Posterior vena cava (tissue), 2 donors: ENCODE data around the gene CHP2. TPM values are rescaled to one million over a fixed set of nuclear protein-coding genes. Genes with fewer than 3 reads are reported as not detected.
"Not testable (repeated sequence)": the region's sequence is repeated elsewhere in the genome, so short reads cannot be mapped to it uniquely, and the experiment has no call there.

Experiments
- DNase-seq: peaks from one replicate; pipeline ENCODE4 v3.0.0-alpha.2; 2020; ENCODE audit warnings: low spot score
- intact Hi-C, 2 donors: fragments of 100-400 bp; cut with DNase I; formaldehyde crosslinking; loops; one replicate each; pipeline versions ENCODE4 v1.14.1 to v1.14.2; 2022 to 2023
- total RNA-seq, 2 donors: library from RNA; stranded (reverse); fragmentation: NEBNext Ultra II Directional; extraction: Animal tissue kit (Norgen Biotek cat#: 25700); gene quantifications; one replicate each; pipeline ENCODE4 v1.2.1, GENCODE V29; 2021
- donor health status: DM: yes; HTN: yes; CAD: no.
- donor health status: DM: yes; HTN: yes; CAD: no.

CHP2 gene
- total RNA-seq, 2 donors from 2014 or later: 0.14 TPM; not detected in 1

GRCh38 chr16:23741675-23742303 is 13.0 kb upstream of the CHP2 start:
- intact Hi-C loops: no loop called here
- DNase-seq: no peak

DNA sequence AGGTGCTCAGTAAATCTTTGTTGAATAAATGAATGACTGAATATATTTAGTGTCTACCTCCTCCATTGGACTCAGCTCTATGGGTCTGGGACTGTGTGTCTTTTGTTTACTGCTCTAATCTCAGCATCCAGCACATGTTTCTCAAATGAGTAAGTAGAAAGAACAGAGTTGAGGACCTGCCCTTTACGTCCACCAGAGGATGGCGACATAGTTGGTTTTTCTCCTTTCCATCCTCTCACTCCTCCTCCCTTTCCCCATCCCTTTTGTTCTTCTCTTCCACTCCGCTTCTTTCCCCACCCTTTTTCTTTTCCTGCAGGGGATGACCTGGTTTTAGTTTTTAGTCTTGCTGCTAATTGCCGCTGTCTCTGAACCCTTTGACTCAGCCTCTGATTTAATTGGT is 12.1 kb upstream of the CHP2 start:
- intact Hi-C loops: no loop called here
- DNase-seq: no peak

DNA sequence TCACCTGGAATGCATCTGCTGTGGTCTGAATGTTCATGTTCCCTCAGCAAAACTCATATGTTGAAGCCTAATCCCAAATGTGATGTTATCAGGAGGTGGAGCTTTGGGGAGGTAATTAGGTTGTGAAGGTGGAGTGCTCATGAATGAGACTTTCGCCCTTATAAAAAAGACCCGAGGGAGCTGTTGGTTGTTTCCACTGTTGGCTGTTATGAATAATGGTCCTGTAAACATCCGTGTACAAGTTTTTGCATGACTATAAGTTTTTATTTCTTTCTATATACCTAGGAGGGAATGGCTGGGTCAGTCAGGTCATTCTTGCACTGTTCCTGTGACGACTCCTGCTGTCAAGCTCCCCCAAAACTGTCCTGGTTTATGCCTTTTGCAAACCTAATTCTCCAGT is 9.6 kb upstream of the CHP2 start:
- DNase-seq: no peak
- intact Hi-C loops: no loop called here

DNA sequence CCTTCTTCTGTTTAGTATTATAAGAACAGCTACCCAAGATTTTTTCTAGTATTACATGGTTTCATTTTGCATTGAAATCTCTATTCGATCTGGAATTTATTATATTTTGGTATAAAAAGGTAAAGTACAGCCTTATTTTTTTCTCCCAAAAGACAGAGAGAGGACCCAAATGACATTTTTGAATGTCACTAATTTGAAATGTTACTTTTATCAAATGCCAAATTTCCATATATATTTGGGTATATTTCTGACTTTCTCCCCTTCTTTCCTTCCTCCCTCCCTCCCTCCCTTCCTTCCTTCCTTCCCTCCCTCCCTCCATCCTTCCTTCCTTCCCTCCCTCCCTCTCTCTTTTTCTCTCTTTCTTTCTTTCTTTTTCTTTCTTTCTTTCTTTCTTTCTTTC is 6.2 kb upstream of the CHP2 start:
- DNase-seq: no peak
- intact Hi-C loops: no loop called here

DNA sequence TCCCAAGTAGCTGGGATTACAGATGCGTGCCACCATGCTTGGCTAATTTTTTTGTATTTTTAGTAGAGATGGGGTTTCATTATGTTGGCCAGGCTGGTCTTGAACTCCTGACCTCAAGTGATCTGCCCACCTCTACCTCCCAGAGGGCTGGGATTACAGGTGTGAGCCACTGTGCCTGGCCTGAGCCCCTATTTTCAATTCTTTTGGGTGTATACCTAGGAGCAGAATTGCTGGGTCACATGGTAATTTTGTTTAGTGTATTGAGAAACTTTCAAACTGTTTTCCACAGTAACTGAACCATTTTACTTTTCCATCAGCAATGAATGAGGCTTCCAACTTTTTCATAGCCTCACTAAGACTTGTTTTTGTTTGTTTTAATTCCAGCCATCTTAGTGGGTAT is 3.8 kb upstream of the CHP2 start:
- intact Hi-C loops: not testable (repeated sequence)

GRCh38 chr16:23753908-23754593 is 775 bp upstream of the CHP2 start:
- no peak for DNase-seq
- intact Hi-C loops: no loop called here

More for the DNA sequence above, 3.8 kb upstream of the CHP2 start:
- DNase-seq: not testable (repeated sequence)

- intact Hi-C loops: no loop called here
- no peak for DNase-seq
Observed at GRCh38 chr16:23755484-23755809, 621 bp downstream of the CHP2 start.

DNA sequence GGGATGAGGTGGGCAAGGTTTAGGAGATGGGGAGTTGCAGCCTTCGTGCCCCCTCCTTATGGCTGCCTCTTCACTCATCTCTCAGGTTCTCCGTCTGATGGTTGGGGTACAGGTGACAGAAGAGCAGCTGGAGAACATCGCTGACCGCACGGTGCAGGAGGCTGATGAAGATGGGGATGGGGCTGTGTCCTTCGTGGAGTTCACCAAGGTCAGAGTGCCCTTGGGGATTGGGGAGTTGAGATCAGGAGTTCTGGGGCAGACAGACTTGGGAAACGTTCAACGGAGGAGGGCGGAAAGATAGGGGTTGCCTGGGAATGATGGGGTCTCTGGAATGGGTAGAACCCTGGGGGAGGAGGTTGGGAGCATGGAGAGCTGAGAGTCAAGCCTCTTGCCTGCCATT is 2.3 kb downstream of the CHP2 start:
- intact Hi-C loops: no loop called here
- peak; percentile 22 for DNase-seq

DNA sequence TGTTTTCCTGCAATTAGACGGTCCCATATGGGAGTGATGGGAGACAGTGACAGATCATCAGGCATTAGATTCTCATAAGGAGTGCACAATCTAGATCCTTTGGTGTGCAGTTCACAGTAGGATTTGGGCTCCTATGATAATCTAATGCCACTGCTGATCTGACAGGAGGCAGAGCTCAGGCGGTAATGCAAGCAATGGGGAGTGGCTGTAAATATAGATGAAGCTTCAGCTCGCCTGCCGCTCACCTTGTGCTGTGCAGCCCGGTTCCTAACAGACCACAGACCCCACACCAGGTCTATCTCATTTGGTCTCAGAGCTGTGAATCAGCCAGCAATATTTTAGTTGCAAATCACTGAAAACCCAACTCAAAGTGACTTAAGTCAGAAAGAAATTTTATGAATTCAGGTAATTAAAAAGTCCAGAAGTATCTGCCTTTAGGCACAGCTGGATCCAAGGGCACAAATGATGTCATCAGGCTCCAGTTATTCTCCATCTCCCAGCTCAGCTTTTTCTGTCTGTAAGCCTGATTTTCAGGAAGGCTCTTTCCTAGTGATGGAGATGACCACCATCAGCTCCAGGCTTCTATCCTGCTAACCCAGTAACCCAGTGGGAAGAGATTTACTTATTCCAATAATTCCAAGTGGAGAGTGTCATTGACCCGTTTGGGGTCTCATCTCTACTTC is 3.3 kb downstream of the CHP2 start:
- intact Hi-C loops: loop anchor here in 1 of 2 donors (2.0 kb wide), 1 partner anchor 27 kb away; no protein-coding TSS in a partner anchor
- peak; percentile 7 for DNase-seq

DNA sequence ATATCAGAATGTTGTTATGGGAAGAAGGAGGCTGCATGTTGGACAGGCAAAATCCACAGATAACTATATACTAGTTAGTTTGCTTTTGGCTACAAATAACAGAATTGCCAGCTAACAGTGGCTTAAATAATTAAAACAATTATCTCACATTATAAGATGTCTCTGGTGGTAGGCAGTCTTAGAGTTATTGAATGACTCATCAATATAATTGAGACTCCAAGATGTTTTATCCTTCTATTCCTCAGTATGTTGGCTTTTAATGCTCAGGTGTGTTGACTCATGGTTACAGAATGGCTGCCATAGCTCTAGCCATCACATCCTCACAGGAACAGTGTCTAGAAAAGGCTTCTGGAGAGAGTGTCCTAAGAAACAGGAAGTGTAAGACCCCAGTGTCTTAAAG is 11.1 kb downstream of the CHP2 start:
- intact Hi-C loops: no loop called here
- DNase-seq: no peak

- intact Hi-C loops: no loop called here
- DNase-seq: no peak
Observed at GRCh38 chr16:23768581-23768980, 13.8 kb downstream of the CHP2 start.

- no peak for DNase-seq
- intact Hi-C loops: no loop called here
Observed at GRCh38 chr16:23771027-23771426, 16.2 kb downstream of the CHP2 start.

DNA sequence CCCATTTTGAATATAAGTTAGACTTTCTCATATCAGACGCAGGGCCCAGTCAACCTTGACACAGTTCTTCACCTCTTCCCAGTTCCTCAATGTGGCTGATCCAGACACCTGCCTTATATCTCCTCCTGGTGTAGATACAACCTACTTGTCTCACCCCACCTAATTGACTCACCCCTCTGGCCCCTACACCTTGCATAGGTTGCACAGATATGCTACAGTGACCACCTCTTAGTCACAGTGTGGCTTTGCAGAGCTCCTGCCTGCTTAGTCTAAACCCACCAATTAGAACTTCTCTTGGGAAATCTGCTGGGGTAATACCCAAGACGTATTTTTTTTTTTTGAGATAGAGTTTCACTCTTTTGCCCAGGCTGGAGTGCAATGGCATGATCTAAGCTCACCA is 16.8 kb downstream of the CHP2 start:
- intact Hi-C loops: no loop called here
- no peak for DNase-seq

GRCh38 chr16:23773339-23773738 is 18.5 kb downstream of the CHP2 start:
- intact Hi-C loops: no loop called here
- no peak for DNase-seq

- DNase-seq: no peak
- intact Hi-C loops: no loop called here
Observed at GRCh38 chr16:23781176-23781575, 26.4 kb downstream of the CHP2 start.

DNA sequence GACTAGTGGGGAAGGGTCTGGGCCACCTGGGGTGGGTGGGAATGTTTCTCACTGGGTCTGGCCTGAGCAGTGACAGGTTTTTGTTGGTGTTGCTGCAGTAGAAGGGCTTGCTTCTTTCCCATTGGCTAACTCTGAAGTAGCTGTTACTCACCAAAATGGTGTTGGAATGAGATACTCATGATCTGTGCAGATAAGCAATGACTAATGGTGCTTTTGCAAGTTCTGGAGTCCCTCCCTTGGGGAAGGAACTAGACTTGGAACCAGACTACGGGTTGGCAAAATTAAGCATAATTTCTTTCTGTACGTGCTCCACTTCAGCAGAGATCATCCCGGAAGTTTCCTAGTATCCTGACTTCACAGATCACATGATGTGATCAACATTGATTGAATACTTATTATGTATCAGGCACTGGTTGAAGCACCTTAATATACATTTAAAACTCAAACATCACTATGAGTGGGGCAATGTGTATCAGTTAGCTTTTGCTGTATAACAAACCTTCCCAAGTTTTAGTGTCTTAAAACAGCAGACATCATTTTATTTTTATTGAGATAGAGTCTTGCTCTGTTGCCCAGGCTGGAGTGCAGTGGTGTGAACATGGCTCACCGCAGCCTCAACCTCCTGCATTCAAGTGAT is 30.1 kb downstream of the CHP2 start:
- intact Hi-C loops: loop anchor here in 1 of 2 donors (2.0 kb wide), 1 partner anchor 26 kb away; no protein-coding TSS in a partner anchor
- no peak for DNase-seq

DNA sequence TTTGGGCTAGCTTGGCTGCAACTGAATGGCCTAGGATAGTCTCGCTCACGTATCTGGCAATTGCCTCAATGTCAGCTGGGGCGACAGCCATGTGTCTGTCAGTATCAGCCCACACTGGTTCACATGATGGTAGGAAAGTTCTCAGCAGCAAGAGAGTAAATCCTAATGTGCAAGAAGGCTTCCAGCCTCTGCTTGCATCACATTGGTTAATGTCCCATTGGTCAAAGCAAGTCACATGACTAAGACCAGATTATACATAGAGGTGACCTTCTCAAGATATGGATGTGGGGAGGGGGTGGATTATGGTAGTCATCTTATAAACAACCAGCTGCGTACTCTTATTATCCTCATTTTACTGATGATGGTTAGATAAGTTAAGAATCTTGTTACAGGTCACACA is 31.0 kb downstream of the CHP2 start:
- intact Hi-C loops: loop anchor here in 1 of 2 donors (2.0 kb wide), 1 partner anchor 27 kb away; no protein-coding TSS in a partner anchor
- DNase-seq: no peak

GRCh38 chr16:23786964-23787561 is 32.2 kb downstream of the CHP2 start:
- intact Hi-C loops: no loop called here
- DNase-seq: no peak

- DNase-seq: no peak
- intact Hi-C loops: no loop called here
Observed at GRCh38 chr16:23788685-23789084, 33.9 kb downstream of the CHP2 start.

- intact Hi-C loops: no loop called here
- no peak for DNase-seq
Observed at GRCh38 chr16:23795378-23795777, 40.6 kb downstream of the CHP2 start.
